OCI-M1 (cell line): Measurements from ENCODE around the gene LSM11.
"Not testable (repeated sequence)": the region's sequence is repeated elsewhere in the genome, so short reads cannot be mapped to it uniquely, and the experiment has no call there.

Experiments
- DNase-seq: peaks from one replicate; lab custom pipeline; 2025; lab: John Stamatoyannopoulos, UW

Gene LSM11

GRCh38 chr5:157743163-157744050 lies at the start of gene LSM11:
Gene LSM11, plus strand, starts transcription at chr5:157743712. Its CDS starts 39 bp downstream, at chr5:157743751.
- DNase-seq: peak; percentile 91

- DNase-seq: not testable (repeated sequence)
Observed at GRCh38 chr5:157693816-157694215, 49.7 kb upstream of the LSM11 start.

- not testable (repeated sequence) for DNase-seq
Observed at GRCh38 chr5:157696154-157696553, 47.4 kb upstream of the LSM11 start.

GRCh38 chr5:157698674-157699073 lies 44.8 kb upstream of the LSM11 start:
- DNase-seq: not testable (repeated sequence)

- no peak for DNase-seq
Observed at GRCh38 chr5:157703736-157704135, 39.8 kb upstream of the LSM11 start.

GRCh38 chr5:157708866-157709265 lies 34.6 kb upstream of the LSM11 start:
- DNase-seq: no peak

GRCh38 chr5:157709346-157709745 lies 34.2 kb upstream of the LSM11 start:
- no peak for DNase-seq

- DNase-seq: no peak
Observed at GRCh38 chr5:157710431-157710830, 33.1 kb upstream of the LSM11 start.

GRCh38 chr5:157710882-157711281 lies 32.6 kb upstream of the LSM11 start:
- no peak for DNase-seq

GRCh38 chr5:157713830-157714595 lies 29.5 kb upstream of the LSM11 start:
- DNase-seq: no peak

GRCh38 chr5:157714596-157714864 lies 29.0 kb upstream of the LSM11 start:
- no peak for DNase-seq

GRCh38 chr5:157718519-157718918 lies 25.0 kb upstream of the LSM11 start:
- DNase-seq: peak; percentile 75

GRCh38 chr5:157719245-157719644 lies 24.3 kb upstream of the LSM11 start:
- no peak for DNase-seq

- no peak for DNase-seq
Observed at GRCh38 chr5:157721159-157721558, 22.4 kb upstream of the LSM11 start.

GRCh38 chr5:157722895-157723294 lies 20.6 kb upstream of the LSM11 start:
- not testable (repeated sequence) for DNase-seq

GRCh38 chr5:157726607-157727006 lies 16.9 kb upstream of the LSM11 start:
- not testable (repeated sequence) for DNase-seq

- not testable (repeated sequence) for DNase-seq
Observed at GRCh38 chr5:157727858-157728257, 15.7 kb upstream of the LSM11 start.

GRCh38 chr5:157729858-157730257 lies 13.7 kb upstream of the LSM11 start:
- DNase-seq: no peak

- DNase-seq: no peak
Observed at GRCh38 chr5:157730900-157731271, 12.6 kb upstream of the LSM11 start.

- peak; percentile 98 for DNase-seq
Observed at GRCh38 chr5:157731272-157732129, 12.0 kb upstream of the LSM11 start, which contains the start of gene THG1L. Gene THG1L, plus strand, starts transcription at chr5:157731420. Its CDS starts 21 bp downstream, at chr5:157731441.

GRCh38 chr5:157732130-157732514 lies 11.4 kb upstream of the LSM11 start:
- no peak for DNase-seq

GRCh38 chr5:157732596-157733262 lies 10.8 kb upstream of the LSM11 start:
- peak; percentile 22 for DNase-seq
